ENCODE data around the gene RDX.

The RDX gene

DNA sequence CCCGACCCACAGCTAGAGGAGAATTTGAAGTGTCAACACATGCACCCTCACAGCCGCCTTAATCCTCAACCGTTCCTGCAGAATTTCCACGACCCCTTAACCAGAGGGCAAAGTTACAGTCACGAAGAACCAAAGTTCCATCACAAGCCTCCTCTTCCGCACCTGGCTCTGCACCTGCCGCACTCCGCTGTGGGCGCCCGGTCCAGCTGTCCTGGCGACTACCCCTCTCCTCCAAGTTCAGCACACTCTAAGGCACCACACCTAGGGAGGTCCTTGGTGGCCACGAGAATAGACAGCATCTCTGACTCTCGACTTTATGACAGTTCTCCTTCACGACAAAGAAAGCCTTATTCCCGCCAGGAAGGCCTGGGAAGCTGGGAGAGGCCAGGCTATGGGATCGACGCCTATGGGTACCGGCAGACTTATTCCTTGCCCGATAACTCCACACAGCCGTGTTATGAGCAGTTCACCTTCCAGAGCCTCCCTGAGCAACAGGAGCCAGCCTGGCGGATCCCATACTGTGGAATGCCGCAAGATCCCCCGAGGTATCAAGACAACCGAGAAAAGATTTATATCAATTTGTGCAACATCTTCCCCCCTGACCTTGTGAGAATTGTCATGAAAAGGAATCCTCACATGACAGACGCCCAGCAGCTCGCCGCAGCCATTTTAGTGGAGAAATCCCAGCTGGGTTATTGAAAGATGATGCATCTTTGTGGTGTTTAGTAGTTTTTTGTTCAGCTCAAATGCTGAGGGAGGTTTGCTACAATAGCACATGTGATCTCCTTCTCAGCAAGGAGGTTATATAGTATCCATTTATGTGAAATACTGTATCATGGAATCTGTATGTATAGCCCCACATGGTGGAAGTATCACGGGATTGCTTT lies 131.1 kb downstream of the RDX start:
- no peak for DNase-seq

DNA sequence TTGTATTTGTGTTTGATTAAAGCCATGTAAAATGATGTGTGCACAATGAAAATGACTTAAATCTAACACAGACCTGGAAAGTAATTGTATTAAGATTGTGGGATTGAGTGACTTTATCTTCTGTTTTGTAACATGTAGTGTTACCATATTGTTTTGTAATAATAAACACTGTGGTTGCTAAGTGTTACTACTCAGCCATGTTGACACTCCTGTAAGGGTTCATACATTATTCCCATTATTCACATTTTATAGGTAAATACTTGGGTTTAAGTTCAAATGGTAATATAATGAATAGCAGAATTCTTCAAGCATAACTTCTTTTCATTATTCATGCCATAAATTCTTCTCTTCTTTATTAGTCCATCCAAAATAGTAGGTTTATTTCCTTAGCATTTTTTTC lies 134.2 kb downstream of the RDX start:
- no peak for DNase-seq

DNA sequence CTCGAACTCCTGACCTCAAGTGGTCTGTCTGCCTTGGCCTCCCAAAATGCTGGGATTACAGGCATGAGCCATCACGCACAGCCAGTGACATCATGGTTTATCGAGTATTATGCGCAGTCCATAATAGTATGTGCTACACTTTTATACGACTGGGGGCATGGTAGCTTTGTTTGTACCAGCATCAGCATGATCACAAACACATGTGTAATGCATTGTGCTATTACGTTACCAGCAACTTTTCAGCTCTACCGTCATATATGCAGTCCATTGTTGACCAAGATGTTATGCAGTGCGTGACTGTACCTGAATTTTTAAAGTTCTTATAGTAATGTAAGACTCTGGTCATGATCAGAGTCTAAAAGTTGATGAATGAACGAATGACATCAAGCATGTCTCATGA lies 135.4 kb downstream of the RDX start:
- DNase-seq = no peak

DNA sequence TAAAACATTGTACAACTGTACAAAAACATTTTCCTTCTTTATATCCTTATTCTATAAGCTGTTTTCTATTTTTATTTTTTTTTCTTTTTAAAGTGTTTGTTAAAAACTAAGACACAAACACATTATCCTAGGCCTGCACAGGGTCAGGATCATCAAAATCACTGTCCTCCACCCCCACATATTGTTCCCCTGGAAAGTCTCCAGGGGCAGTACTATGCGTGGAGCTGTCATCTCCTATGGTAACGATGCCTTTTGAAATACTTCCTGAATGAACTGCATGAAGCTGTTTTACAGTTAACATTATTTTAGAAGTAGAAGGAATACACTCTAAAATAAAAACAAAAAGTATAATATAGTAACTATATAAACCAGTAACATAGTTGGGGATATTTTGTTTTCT lies 136.0 kb downstream of the RDX start:
- no peak for DNase-seq

DNA sequence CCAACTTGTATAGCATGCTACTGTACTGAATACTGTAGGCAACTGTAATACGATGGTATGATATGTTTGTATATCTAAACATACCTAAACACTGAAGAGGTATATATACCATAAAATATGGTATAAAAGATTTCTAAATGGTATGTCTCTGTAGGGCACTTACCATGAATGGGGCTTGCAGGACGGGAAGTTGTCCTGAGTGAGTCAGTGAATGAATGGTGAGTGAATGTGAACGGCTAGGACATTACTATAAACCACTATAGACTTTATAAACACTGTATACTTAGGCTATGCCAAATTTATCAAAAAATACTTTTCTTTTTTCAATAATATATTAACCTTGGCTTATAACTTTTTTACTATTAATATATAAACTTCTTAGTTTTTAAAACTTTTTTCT lies 136.4 kb downstream of the RDX start:
- DNase-seq = no peak

DNA sequence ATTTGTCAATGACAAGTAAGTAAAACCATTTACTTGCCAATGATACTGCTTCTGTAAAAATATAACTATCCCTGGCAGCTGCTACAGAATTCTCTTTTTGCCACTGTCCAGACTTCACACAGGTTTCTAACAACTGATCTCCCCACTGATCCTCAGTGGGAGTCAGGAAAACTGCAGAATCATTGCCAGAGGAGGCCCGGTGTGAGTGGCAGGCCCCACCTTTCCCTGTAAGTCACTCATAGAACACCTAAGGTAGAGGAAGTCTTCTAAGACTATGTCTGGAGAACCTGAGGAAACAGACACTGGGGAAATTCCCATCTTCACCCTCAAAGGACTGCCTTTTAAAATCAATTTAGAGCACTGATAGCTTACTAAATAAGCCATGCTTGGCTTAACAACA lies 136.9 kb downstream of the RDX start:
- DNase-seq = no peak

DNA sequence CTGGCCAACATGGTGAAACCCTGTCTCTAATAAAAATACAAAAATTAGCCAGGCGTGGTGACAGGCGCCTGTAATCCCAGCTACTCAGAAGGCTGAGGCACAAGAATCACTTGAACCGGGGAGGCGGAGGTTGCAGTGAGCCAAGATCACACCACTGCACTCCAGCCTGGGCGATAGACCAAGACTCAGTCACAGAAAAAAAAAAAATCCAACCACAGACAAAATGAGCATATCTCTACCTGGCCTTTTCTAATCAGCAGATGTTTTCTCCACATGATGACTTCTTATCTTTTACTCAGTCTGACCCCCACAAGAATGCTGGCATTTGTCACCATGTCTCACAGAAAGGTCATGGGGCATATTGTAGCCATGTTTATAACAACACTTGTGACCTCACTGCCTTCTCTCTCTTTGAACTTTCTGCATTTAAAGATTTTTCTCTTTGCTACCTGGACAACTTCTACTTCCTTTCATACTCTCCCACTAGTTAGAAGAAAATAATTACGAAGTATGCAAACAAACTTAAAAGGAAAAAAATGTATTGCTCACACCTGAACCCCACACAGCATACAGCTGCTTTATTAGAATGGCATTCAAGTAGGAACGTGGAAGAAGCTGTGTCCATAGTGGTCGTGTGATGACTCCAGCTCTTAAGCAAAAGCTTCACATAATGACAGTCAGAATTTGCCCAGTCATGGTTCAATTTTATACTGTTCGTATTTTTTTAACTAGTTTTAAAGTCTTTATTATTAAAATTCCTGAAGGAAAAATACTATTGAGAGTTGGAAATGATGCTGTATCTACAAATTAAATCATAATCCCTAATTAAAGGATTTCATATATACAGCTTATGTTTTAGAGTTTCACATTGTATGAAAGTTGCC lies 137.9 kb downstream of the RDX start:
- DNase-seq = no peak

DNA sequence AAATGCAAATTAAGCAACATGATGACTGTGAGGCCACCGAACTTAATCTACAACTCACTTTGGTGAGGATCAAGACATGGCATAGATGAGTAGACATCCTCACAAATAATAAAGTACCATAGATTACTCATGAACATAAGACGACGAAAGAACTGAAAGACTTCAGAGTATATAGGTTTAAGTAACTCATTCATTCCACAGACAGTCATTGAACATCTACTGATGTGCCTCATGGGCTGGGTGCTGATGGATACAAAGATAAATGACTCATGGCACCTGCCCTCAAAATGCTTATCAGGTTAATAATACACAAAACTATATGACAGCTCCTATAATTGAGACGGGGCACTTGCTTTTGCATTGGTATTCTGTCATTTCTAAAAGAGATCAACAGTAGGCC lies 139.9 kb downstream of the RDX start:
- no peak for DNase-seq

DNA sequence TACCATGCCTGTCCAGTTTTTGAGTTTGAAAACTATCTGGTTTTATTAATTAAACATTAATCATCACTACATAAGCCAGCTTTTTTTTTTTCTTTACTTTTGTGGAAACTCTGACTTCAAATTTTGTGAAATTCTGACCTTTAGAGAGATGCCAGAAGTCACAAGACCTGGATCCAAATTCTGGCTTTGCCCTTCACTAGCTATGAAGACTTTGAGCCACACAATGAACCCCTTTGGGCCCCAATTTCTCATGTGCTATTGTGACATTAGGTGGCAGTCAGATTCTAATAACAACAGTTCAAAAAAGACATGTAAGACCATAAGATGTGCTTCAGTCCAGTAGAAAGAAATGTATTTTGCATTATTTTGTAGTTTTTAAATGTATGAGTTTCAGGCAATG lies 142.9 kb downstream of the RDX start:
- no peak for DNase-seq

DNA sequence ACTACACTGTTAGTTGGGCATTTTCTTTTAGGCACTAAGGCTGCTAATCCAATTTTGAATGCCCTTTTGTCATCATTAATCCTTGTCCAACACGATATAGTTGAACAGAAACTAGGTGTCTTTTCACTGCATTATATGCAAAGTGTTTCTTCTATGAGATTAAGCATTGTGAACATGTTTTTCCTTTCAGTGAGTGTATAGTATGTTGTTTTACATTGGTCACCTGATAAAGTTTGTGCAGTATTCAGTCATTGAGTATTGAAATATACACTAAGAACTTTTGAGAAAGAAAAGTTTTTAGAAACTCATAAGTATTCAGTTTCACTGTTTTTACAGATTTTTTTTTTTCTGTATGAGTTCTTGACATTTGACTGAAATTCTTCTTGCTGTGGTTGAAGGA lies 144.2 kb downstream of the RDX start:
- no peak for DNase-seq

DNA sequence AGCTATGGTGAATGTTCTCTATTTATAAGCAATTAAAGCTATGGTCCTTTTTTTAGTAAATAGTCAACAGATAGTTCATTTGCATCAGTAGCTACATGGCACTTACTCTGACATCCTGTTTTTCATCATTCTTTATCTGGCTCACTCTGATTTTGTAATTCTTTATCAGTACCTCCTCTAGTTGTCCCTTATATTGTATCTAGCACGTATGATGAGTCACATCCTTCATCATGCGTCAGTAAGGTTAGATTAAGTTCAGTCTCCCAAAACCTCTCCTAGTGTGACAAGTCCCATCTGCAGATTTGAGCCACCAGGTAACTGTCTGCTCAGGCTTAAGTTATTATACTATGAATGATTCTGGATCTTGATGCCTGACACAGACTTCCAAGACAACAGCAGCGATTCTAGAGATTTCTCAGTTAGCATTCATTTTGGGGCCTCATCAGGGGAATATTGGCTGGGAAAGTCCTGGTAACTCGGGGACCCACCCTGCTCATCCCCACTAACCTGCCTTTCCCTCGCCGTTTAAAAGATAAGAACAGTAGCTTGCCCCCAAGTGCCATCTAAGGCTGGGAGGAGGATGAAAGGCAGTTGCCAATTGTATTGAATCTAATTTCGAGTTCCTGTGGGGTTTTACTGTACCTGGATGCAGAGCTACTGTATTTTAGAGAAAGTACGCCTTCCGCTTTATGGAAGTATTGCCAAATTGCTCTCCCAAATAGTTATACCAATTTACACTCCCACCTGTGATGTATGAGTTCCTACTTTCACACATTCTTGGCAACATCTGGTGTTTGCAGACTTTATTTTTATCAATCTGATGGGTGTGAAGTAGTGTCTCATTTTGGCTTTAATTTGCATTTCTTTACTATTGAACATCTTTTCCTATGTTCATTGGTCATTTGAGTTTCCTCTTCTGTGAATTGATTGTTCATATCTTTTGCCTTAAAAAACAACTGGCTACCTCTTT lies 147.4 kb downstream of the RDX start:
- DNase-seq = no peak

DNA sequence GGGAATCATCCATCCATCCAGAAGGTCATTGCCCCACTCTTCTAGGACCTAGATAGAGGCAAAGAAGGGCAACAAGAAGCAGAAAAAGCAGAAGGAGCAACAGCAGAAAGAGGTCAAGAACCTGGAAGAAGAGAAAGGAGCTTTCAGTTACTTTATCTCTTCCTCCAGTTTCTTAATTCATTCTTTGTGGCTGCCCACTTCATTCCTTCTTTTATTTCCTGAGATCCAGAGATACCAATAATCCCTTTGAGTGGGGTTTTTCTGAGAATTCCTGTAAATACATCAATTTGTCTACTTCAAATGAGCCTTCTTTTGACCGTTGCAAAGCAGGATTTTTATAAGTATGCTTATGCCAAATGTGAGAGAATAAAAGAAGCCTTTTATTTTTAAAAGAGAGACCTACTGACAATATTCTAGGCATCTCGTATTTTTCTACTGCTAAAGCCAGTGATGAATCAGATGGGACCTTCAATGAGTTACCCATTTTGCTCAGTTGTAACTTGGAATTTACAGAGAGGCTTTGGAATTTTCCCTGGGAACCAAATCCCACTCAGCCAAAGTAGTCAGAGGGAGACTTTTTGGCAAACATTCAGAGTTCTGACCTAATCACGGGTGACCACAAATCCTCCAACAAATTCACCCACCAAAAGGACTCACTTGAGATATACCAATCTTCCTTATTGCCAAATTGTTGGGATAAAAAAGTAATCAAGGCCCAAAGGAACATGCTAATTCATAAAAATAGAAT lies 148.3 kb downstream of the RDX start:
- no peak for DNase-seq

DNA sequence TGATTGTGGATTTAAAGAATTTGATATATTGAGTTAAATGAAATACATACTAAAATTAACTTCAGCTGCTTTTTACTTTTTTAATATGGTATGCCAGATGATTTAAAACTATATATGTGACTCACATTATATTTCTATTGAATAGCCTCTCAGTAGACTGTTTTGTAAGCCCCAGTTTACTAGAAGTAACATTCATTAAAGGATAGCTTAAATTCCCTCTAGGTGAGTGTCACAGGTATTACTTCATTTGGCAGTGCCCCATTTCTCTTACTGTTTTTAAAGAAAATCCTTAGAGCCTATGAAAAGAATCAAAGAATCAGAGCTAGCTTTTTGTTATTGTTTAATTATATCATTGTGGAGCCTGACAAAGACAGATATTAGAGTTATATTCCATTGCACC lies 154.6 kb downstream of the RDX start:
- no peak for DNase-seq

DNA sequence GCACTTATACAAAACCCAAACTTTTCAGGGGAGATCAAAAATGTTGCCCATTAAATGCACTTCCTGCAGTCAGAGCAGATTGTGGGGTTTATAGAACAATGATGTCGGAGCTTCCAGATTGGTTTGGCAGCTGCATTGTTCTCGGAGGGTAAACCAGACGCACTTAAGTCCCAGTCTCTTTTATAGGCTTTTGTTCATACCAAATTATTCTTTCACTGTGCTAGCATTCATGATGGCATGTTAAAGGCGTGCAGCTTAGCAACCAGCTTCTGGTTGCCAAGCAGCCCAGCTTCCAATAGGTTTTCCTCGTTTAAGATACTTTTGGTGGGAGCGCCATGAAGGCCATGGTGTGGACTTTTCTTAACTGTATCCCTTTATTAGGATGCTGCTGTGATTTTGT lies 162.3 kb downstream of the RDX start:
- DNase-seq = peak; percentile 57

DNA sequence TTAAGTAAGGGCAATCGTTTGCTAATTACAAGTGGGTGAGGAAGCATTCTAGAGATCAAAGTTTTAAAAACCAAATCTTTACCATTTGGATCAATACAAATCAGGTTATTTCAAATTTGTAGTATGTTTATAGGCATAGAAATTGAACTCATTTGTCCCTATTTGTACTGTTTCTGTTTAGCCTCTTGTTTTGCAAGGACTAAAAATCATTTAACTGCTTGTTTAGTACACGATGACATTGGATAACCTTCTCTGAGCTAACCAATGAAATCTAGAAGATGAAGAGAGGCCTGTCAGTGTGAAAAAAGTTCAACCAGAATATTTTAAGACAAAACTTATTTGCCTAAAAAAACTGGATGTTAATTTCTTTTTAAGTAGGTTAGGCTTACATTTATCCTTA lies 163.3 kb downstream of the RDX start:
- no peak for DNase-seq

DNA sequence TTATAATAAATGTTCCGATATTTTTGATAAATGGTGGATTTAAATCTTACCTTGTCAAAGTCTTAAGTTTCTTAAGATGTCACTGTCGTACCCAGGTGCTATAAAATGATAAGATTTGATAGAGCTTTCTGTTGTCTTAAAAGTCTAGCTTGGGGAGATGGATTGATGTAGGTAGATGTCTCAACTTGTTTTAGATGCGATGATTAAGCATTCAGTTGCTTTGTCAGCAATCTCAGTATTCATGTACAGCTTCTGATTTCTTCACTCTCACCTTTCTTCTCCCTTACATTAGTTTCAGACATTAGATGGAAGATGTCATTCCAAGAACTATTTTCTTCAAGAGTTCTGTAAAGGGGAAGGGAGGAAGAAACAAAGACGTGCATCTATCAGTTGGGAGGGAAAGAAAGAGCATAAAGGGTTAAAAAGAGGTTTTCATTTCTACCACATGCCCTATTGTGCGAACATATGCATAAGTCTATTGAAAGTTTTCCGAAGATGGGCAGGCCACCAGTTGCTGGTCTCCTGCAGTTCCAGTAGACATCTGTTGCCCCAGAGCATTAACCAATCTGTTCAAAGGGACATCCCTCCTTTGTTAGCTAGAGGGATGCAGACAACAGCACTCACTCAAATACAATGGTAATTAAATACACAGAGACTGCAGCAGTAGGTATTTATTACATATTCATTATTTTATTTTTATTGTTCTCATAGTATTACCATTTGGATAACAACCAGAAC lies 164.9 kb downstream of the RDX start:
- DNase-seq = no peak

DNA sequence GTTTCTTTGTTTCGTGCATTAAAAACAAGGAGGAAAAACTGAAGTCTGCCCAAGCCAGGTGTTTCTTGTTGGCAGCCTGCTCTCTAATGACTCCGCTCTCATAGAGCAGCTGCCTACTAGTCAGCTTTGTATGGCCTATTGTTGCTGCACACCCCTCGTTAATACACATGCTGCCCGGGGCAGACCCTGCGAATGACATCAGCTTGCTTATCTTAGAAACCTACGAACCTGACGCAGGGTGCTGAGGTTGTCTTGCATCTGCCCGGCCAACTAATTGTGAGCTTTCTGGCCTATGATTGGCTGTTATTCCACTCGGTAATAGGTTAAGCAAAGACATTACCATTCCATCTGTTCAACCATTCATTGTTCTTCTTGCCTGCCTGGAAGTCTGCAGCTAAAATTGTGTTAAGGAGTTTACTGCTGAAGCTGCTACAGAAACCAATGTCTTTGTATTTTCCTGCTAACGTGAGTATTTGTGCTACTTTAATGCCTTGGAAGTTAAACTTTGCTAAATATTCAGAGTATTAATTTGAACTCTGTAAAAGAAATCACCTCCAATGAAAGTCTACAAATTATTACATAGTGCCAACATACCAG lies 165.7 kb downstream of the RDX start:
- DNase-seq = peak; percentile 97

DNA sequence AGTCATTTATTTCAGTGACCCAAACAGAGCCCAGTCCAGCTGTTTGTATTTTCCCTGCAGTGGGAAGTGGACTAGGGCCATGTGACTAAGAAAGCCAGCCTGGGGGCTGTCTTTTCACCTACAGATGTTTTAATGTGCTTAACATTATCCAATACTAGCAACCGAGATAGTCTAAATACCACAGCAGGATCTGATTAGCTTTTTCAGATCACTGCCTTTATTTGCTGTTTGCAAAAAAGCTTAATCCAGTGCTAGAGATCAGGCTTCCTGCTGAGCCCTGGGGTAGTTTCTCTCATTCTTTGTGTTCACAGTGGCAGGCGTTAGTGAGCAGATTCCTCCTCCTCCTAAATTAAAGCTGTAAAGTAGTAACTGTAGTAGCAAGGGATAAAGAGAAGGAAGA lies 168.3 kb downstream of the RDX start:
- DNase-seq = peak; percentile 66

DNA sequence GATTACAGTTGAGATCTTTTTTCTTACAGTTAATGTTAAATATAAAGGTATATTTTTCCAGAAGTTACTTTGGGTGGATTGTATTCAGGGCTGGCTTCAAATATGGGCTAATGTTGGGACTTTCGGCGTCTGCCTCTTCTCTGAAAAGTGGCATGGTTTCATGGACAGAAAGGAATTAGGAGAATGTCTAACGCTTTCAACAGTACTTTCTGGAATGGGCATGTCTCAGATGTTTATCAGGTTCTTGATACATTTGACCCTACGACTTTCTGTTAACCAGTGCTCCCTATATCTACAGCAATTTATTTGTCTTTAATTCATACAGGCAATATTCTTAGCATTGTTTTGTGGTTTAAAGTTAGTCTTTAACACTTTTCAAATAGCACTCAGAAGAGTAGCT lies 169.5 kb downstream of the RDX start:
- no peak for DNase-seq

DNA sequence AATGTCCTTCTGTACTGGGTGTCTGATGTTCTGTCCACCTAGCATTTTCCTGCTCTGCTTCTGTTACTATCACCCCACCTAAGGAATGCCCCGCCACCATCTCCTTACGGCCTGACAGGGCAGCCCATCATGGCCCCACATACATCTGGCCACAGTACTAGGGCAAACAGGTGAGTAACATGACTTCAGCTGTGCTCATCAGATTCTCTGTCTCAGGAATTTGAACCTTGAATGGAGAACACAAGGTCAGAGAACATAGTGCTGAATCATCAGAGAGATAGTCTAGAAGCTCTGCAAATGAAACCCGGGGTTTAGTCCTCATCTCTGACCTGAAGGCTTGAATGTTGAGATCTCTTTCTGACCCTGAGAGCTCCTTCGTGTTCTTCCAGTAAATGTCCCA lies 170.8 kb downstream of the RDX start:
- DNase-seq = peak; percentile 86
